Activated naive CD8-positive, alpha-beta T cell treated with anti-CD3 and anti-CD28 coated beads, Interleukin-2, amount 10 ng/mL, durations not matched to agents 7 days and 5 days (primary cell): ENCODE data around the gene MAMLD1. TPM values are rescaled to one million over a fixed set of nuclear protein-coding genes. Genes with fewer than 3 reads are reported as not detected.
"Not testable (repeated sequence)": the region's sequence is repeated elsewhere in the genome, so short reads cannot be mapped to it uniquely, and the experiment has no call there.

Experiments
- ATAC-seq: fragments of 150-1000 bp; cut with Tn5 transposase; one replicate; pipeline ENCODE4 v1.10.0; 2021; ENCODE audit warnings: low read depth, moderate library complexity
- POLR2A ChIA-PET: fragments of 350-600 bp; sonication (Branson Sonifier 250); formaldehyde crosslinking; loops from one replicate; lab custom pipeline; 2021; ENCODE audit warnings: antibody characterized with exemption; lab: Charles Lee
- DNase-seq: peaks from one replicate; pipeline ENCODE4 v3.0.0; 2021
- H3K27ac Mint-ChIP-seq: one replicate; pipeline ENCODE4 v1.8.0; 2022; ENCODE audit warnings: mild to moderate bottlenecking, mixed read lengths
- H3K27me3 Mint-ChIP-seq: one replicate; pipeline ENCODE4 v1.8.0; 2022; ENCODE audit warnings: mild to moderate bottlenecking, moderate library complexity, mixed read lengths
- H3K36me3 Mint-ChIP-seq: one replicate; pipeline ENCODE4 v1.8.0; 2021; ENCODE audit warnings: mild to moderate bottlenecking, mixed read lengths
- H3K4me1 Mint-ChIP-seq: one replicate; pipeline ENCODE4 v1.8.0; 2021; ENCODE audit warnings: mixed read lengths
- H3K4me3 Mint-ChIP-seq: one replicate; pipeline ENCODE4 v1.8.0; 2022; ENCODE audit warnings: mild to moderate bottlenecking, moderate library complexity, mixed read lengths
- H3K9me3 Mint-ChIP-seq: one replicate; pipeline ENCODE4 v1.8.0; 2021; ENCODE audit warnings: mixed read lengths
- total RNA-seq, 2 experiments: library from RNA; stranded (reverse); gene quantifications; one replicate each; pipeline ENCODE4 v1.2.3, GENCODE V29; 2021

MAMLD1 gene
- total RNA-seq, 2 experiments from 2014 or later: 1.6 to 2.5 TPM

- ATAC-seq (no peak), DNase-seq (no peak)
- H3K4me3 Mint-ChIP-seq: no peak overlapping the region
- H3K27ac Mint-ChIP-seq: no peak overlapping the region
- H3K4me1 Mint-ChIP-seq: peaks cover 7% of the 10 kb centered on the region
- H3K9me3 Mint-ChIP-seq: no peaks in the 10 kb centered on the region
- POLR2A ChIA-PET: no interaction called here
- no peaks in the 10 kb centered on the region for H3K36me3 Mint-ChIP-seq
- H3K27me3 Mint-ChIP-seq: no peaks in the 10 kb centered on the region
Measured at GRCh38 chrX:150337026-150337425, 26.1 kb upstream of the MAMLD1 start.

DNA sequence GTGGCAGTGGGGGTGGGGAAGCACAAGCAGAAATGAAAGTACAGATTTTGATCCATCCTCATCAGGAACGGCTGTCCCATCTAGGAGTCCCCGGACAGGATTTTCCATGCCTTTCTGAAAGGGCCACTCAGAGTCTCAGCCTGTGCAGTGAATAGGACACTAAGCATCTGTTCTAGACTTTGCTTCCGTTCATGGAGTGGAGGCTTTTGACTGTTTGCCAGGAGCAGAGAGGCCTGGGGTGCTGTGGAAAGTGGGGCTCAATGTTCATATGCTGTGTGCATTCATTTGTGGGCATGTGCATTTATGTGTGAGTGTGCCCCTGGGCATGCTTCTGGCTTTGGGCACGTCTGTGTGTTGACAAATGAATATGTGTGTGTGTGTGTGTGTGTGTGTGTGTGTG is 25.6 kb upstream of the MAMLD1 start:
- ATAC-seq: no peak
- no peak for DNase-seq
- H3K27ac Mint-ChIP-seq: no peak overlapping the region
- H3K4me3 Mint-ChIP-seq: no peak overlapping the region
- H3K36me3 Mint-ChIP-seq: no peaks in the 10 kb centered on the region
- no peaks in the 10 kb centered on the region for H3K27me3 Mint-ChIP-seq
- POLR2A ChIA-PET: no interaction called here
- peaks cover 7% of the 10 kb centered on the region for H3K4me1 Mint-ChIP-seq
- H3K9me3 Mint-ChIP-seq: no peaks in the 10 kb centered on the region

DNA sequence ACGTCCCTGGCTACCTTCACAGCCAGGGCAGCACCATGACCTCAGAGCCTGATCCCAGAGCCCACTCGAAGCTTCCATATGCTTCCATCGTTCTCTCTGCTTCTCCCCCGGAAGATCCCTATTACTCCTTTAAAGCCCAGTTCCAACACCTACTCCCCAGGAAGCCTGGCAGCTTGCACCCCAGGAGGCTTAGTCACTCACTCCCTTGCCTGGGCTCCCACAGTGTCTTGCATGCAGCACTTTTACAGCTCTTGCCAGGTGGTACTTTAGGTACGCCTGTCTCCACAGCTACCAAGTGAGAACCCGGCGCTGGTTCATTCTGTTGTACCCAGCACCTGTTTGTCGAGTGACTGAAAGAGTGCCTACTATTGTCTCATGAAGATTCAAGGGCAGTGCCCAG is 24.5 kb upstream of the MAMLD1 start:
- ATAC-seq: no peak
- H3K4me3 Mint-ChIP-seq: no peak overlapping the region
- POLR2A ChIA-PET: no interaction called here
- no peaks in the 10 kb centered on the region for H3K36me3 Mint-ChIP-seq
- H3K27ac Mint-ChIP-seq: no peak overlapping the region
- H3K27me3 Mint-ChIP-seq: no peaks in the 10 kb centered on the region
- no peaks in the 10 kb centered on the region for H3K4me1 Mint-ChIP-seq
- DNase-seq: no peak
- no peaks in the 10 kb centered on the region for H3K9me3 Mint-ChIP-seq

DNA sequence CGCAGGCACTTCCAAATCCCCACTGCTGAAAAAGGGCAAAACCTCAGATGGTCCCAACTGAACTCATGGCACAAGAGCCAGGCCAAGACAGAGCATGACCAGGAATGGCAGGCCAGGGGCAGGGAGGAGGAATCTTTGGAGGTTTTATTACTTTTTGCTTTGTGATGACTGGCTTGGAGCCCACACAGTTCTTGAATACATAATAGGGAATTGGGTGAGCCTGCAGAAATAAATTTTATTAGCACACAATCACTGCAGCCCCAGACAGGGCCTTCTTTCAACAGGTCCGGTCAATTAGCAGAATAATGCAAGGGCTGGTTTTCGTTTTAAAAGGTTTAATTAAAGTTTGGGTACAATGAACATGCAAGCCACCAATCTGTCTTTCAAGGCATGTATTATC is 23.4 kb upstream of the MAMLD1 start:
- Mint-ChIP-seq H3K27ac (no peak overlapping the region), H3K9me3 (no peaks in the 10 kb centered on the region)

GRCh38 chrX:150340326-150340725 is 22.8 kb upstream of the MAMLD1 start:
- H3K27ac Mint-ChIP-seq, H3K27me3 Mint-ChIP-seq, ATAC-seq, H3K36me3 Mint-ChIP-seq, H3K4me3 Mint-ChIP-seq, H3K4me1 Mint-ChIP-seq, H3K9me3 Mint-ChIP-seq, DNase-seq, POLR2A ChIA-PET: not testable (repeated sequence)

More for the DNA sequence above, 23.4 kb upstream of the MAMLD1 start:
- ATAC-seq (no peak), DNase-seq (no peak)
- H3K36me3 Mint-ChIP-seq: no peaks in the 10 kb centered on the region
- no peaks in the 10 kb centered on the region for H3K27me3 Mint-ChIP-seq
- no peak overlapping the region for H3K4me3 Mint-ChIP-seq
- POLR2A ChIA-PET: no interaction called here
- no peaks in the 10 kb centered on the region for H3K4me1 Mint-ChIP-seq

- peaks cover 13% of the 10 kb centered on the region for H3K27me3 Mint-ChIP-seq
- no peak for ATAC-seq
- no peaks in the 10 kb centered on the region for H3K36me3 Mint-ChIP-seq
- H3K4me3 Mint-ChIP-seq: no peak overlapping the region
- no peaks in the 10 kb centered on the region for H3K9me3 Mint-ChIP-seq
- DNase-seq: no peak
- POLR2A ChIA-PET: no interaction called here
- H3K27ac Mint-ChIP-seq: no peak overlapping the region
- H3K4me1 Mint-ChIP-seq: no peaks in the 10 kb centered on the region
Measured at GRCh38 chrX:150347471-150347870, 15.6 kb upstream of the MAMLD1 start.

- POLR2A ChIA-PET: no interaction called here
- H3K9me3 Mint-ChIP-seq: no peaks in the 10 kb centered on the region
- ATAC-seq (no peak), DNase-seq (no peak)
- H3K4me1 Mint-ChIP-seq: no peaks in the 10 kb centered on the region
- H3K27me3 Mint-ChIP-seq: peaks cover 13% of the 10 kb centered on the region
- H3K36me3 Mint-ChIP-seq: no peaks in the 10 kb centered on the region
- H3K27ac Mint-ChIP-seq: no peak overlapping the region
- no peak overlapping the region for H3K4me3 Mint-ChIP-seq
Measured at GRCh38 chrX:150348365-150348764, 14.8 kb upstream of the MAMLD1 start.

DNA sequence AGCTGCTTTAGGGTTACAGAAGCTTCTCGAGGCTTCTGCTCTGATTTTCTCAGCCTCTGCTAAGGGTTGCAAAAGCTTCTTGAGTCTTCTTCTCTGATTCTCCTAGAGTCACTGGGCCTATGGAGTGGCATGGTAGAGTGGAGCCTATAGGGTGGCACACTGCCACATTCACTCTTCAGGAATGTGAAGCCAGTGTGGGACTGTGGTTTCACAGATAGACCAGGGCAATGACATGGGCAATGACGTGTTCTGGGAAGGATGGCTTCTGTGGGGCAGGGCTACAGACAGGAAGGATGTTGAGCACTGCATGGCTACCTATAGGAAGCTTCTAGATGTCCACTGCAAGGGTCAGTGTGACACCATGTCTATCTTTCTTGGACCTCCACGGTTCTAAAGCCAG is 11.0 kb upstream of the MAMLD1 start:
- POLR2A ChIA-PET: no interaction called here
- Mint-ChIP-seq H3K4me3 (no peak overlapping the region), H3K9me3 (no peaks in the 10 kb centered on the region), H3K36me3 (no peaks in the 10 kb centered on the region), H3K27ac (no peak overlapping the region), H3K27me3 (peaks cover 13% of the 10 kb centered on the region), H3K4me1 (no peaks in the 10 kb centered on the region)
- no peak for DNase-seq
- no peak for ATAC-seq

- no peaks in the 10 kb centered on the region for H3K9me3 Mint-ChIP-seq
- ATAC-seq: no peak
- H3K27me3 Mint-ChIP-seq: peaks cover 9% of the 10 kb centered on the region
- H3K4me3 Mint-ChIP-seq: no peak overlapping the region
- no peak overlapping the region for H3K27ac Mint-ChIP-seq
- no peaks in the 10 kb centered on the region for H3K36me3 Mint-ChIP-seq
- no peak for DNase-seq
- no peaks in the 10 kb centered on the region for H3K4me1 Mint-ChIP-seq
- POLR2A ChIA-PET: no interaction called here
Measured at GRCh38 chrX:150352581-150352980, 10.5 kb upstream of the MAMLD1 start.

DNA sequence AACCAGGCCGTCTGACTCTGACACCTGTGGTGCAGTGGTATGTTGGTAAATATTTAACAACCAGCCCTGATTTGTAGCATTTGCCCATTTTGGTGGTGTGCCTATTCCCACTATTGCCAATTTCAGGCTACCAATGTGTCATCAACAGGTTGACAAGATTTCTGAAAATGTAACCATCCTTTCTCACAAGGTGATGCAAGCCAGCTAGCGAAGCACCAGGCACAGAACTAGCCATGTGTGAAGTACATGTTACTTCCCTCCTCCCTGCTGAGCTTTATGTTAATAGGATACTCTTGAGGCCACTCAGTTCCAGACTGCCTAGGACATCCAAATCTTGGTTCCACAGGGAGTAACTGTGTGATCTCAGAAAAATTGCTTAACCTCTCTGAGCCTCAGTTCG is 7.2 kb upstream of the MAMLD1 start:
- Mint-ChIP-seq H3K4me1 (peaks cover 2% of the 10 kb centered on the region), H3K36me3 (no peaks in the 10 kb centered on the region), H3K27ac (no peak overlapping the region), H3K27me3 (peaks cover 18% of the 10 kb centered on the region), H3K9me3 (no peaks in the 10 kb centered on the region), H3K4me3 (no peak overlapping the region)
- DNase-seq (no peak), ATAC-seq (no peak)
- POLR2A ChIA-PET: no interaction called here

DNA sequence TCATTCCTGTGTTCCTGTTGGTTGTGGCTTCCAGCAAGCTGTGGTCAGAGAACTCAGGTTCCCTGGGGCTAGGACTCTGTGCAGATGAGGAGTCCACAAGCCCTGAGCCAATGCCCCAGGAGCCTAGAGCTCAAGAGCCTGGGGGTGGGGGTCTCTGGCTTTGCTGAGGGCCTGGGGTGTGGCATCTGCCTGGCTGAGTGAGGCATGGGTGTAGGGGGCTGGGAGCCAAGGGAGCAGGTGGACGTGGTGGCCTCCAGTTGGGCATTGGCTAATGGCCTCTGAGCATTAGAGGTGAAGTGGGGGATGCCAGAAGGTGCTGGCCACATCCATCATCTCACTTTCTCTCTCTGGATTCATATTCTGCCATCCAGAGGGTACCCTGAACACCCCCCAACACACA is 5.3 kb upstream of the MAMLD1 start:
- no peak for ATAC-seq

GRCh38 chrX:150358651-150359050 is 4.5 kb upstream of the MAMLD1 start:
- H3K9me3 Mint-ChIP-seq: no peaks in the 10 kb centered on the region
- no peak for DNase-seq
- POLR2A ChIA-PET: no interaction called here
- H3K4me1 Mint-ChIP-seq: peaks cover 8% of the 10 kb centered on the region
- no peaks in the 10 kb centered on the region for H3K36me3 Mint-ChIP-seq
- no peak for ATAC-seq
- H3K27me3 Mint-ChIP-seq: peaks cover 32% of the 10 kb centered on the region
- no peak overlapping the region for H3K4me3 Mint-ChIP-seq
- no peak overlapping the region for H3K27ac Mint-ChIP-seq

More for the DNA sequence above, 5.3 kb upstream of the MAMLD1 start:
- POLR2A ChIA-PET: no interaction called here
- Mint-ChIP-seq H3K27ac (no peak overlapping the region), H3K4me1 (peaks cover 8% of the 10 kb centered on the region), H3K27me3 (peaks cover 32% of the 10 kb centered on the region), H3K4me3 (no peak overlapping the region), H3K9me3 (no peaks in the 10 kb centered on the region), H3K36me3 (no peaks in the 10 kb centered on the region)
- DNase-seq: no peak

GRCh38 chrX:150360331-150360730 is 2.8 kb upstream of the MAMLD1 start:
- ATAC-seq (no peak), DNase-seq (no peak)
- no peaks in the 10 kb centered on the region for H3K9me3 Mint-ChIP-seq
- no peaks in the 10 kb centered on the region for H3K36me3 Mint-ChIP-seq
- POLR2A ChIA-PET: no interaction called here
- peaks cover 32% of the 10 kb centered on the region for H3K27me3 Mint-ChIP-seq
- H3K4me3 Mint-ChIP-seq: no peak overlapping the region
- no peak overlapping the region for H3K27ac Mint-ChIP-seq
- H3K4me1 Mint-ChIP-seq: peaks cover 8% of the 10 kb centered on the region

- DNase-seq (peak; percentile 43), ATAC-seq (no peak)
- H3K4me1 Mint-ChIP-seq: peaks cover 12% of the 10 kb centered on the region
- POLR2A ChIA-PET: no interaction called here
- H3K27me3 Mint-ChIP-seq: peaks cover 32% of the 10 kb centered on the region
- no peaks in the 10 kb centered on the region for H3K9me3 Mint-ChIP-seq
- no peak overlapping the region for H3K27ac Mint-ChIP-seq
- H3K36me3 Mint-ChIP-seq: no peaks in the 10 kb centered on the region
- peak overlapping the region; percentile 62 for H3K4me3 Mint-ChIP-seq
Measured at GRCh38 chrX:150361070-150361776, 1.9 kb upstream of the MAMLD1 start.
